ENCODE results near the gene SMARCE1.

Gene SMARCE1

GRCh38 chr17:40582328-40582901 lies 65.2 kb downstream of the SMARCE1 start:
- DNase-seq (ENCODE audit: low read depth) = no peak

- DNase-seq (ENCODE audit: low read depth) = no peak
Measured at GRCh38 chr17:40580140-40580539, 67.5 kb downstream of the SMARCE1 start.

- DNase-seq (ENCODE audit: low read depth) = no peak
Measured at GRCh38 chr17:40579471-40579870, 68.1 kb downstream of the SMARCE1 start.

GRCh38 chr17:40577611-40578065 lies 70.0 kb downstream of the SMARCE1 start:
- DNase-seq (ENCODE audit: low read depth) = no peak

- DNase-seq (ENCODE audit: low read depth) = no peak
Measured at GRCh38 chr17:40576113-40576740, 71.4 kb downstream of the SMARCE1 start.
